ENCODE results near the gene IRF5. TPM values are rescaled to one million over a fixed set of nuclear protein-coding genes. Genes with fewer than 3 reads are reported as not detected.

Gene IRF5
- total RNA-seq (2014; rRNA removed; shearing (Covaris generic); ENCODE audit: low replicate concordance): 73.4 and 92.1 TPM in 2 replicates

- DNase-seq (ENCODE audit: low read depth): peak; percentile 64
- in situ Hi-C loops (cut with HindIII; ENCODE audit: low pct_unique_long_range_greater_than_20kb, low sequenced_read_pairs): no loop called here
These were observed at the start of gene IRF5 for GRCh38 chr7:128937647-128938543. IRF5 (plus strand) TSS chr7:128937927; CDS start chr7:128942082, 4,155 bp downstream.

- no peak for DNase-seq (ENCODE audit: low read depth)
- in situ Hi-C loops (cut with HindIII; ENCODE audit: low pct_unique_long_range_greater_than_20kb, low sequenced_read_pairs): no loop called here
These were observed 49.5 kb upstream of the IRF5 start for GRCh38 chr7:128888039-128888755.

- DNase-seq (ENCODE audit: low read depth): no peak
- in situ Hi-C loops (cut with HindIII; ENCODE audit: low pct_unique_long_range_greater_than_20kb, low sequenced_read_pairs): no loop called here
These were observed 49.0 kb upstream of the IRF5 start for GRCh38 chr7:128888756-128889095.

GRCh38 chr7:128889121-128889520 lies 48.6 kb upstream of the IRF5 start:
- in situ Hi-C loops (cut with HindIII; ENCODE audit: low pct_unique_long_range_greater_than_20kb, low sequenced_read_pairs): no loop called here
- DNase-seq (ENCODE audit: low read depth): no peak

- in situ Hi-C loops (cut with HindIII; ENCODE audit: low pct_unique_long_range_greater_than_20kb, low sequenced_read_pairs): no loop called here
- no peak for DNase-seq (ENCODE audit: low read depth)
These were observed 47.2 kb upstream of the IRF5 start for GRCh38 chr7:128890306-128891109.

GRCh38 chr7:128891110-128891941 lies 46.4 kb upstream of the IRF5 start:
- DNase-seq (ENCODE audit: low read depth): no peak
- in situ Hi-C loops (cut with HindIII; ENCODE audit: low pct_unique_long_range_greater_than_20kb, low sequenced_read_pairs): no loop called here

- in situ Hi-C loops (cut with HindIII; ENCODE audit: low pct_unique_long_range_greater_than_20kb, low sequenced_read_pairs): no loop called here
- no peak for DNase-seq (ENCODE audit: low read depth)
These were observed 45.8 kb upstream of the IRF5 start for GRCh38 chr7:128891942-128892269.

- DNase-seq (ENCODE audit: low read depth): no peak
- in situ Hi-C loops (cut with HindIII; ENCODE audit: low pct_unique_long_range_greater_than_20kb, low sequenced_read_pairs): no loop called here
These were observed 45.0 kb upstream of the IRF5 start for GRCh38 chr7:128892521-128893250.

GRCh38 chr7:128893251-128894100 lies 44.3 kb upstream of the IRF5 start:
- in situ Hi-C loops (cut with HindIII; ENCODE audit: low pct_unique_long_range_greater_than_20kb, low sequenced_read_pairs): no loop called here
- DNase-seq (ENCODE audit: low read depth): no peak

GRCh38 chr7:128894101-128894440 lies 43.7 kb upstream of the IRF5 start:
- in situ Hi-C loops (cut with HindIII; ENCODE audit: low pct_unique_long_range_greater_than_20kb, low sequenced_read_pairs): no loop called here
- no peak for DNase-seq (ENCODE audit: low read depth)

GRCh38 chr7:128895320-128895719 lies 42.4 kb upstream of the IRF5 start:
- in situ Hi-C loops (cut with HindIII; ENCODE audit: low pct_unique_long_range_greater_than_20kb, low sequenced_read_pairs): no loop called here
- no peak for DNase-seq (ENCODE audit: low read depth)

GRCh38 chr7:128899392-128899791 lies 38.3 kb upstream of the IRF5 start:
- in situ Hi-C loops (cut with HindIII; ENCODE audit: low pct_unique_long_range_greater_than_20kb, low sequenced_read_pairs): no loop called here
- DNase-seq (ENCODE audit: low read depth): no peak

GRCh38 chr7:128900237-128900636 lies 37.5 kb upstream of the IRF5 start:
- in situ Hi-C loops (cut with HindIII; ENCODE audit: low pct_unique_long_range_greater_than_20kb, low sequenced_read_pairs): no loop called here
- no peak for DNase-seq (ENCODE audit: low read depth)

- DNase-seq (ENCODE audit: low read depth): peak; percentile 94
- in situ Hi-C loops (cut with HindIII; ENCODE audit: low pct_unique_long_range_greater_than_20kb, low sequenced_read_pairs): no loop called here
These were observed 34.8 kb upstream of the IRF5 start for GRCh38 chr7:128902761-128903585.

- in situ Hi-C loops (cut with HindIII; ENCODE audit: low pct_unique_long_range_greater_than_20kb, low sequenced_read_pairs): no loop called here
- DNase-seq (ENCODE audit: low read depth): peak; percentile 61
These were observed 33.9 kb upstream of the IRF5 start for GRCh38 chr7:128903621-128904361.

All from Caki2 (cell line).